Fibroblast of pulmonary artery (primary cell): ENCODE measurements around the gene COQ10A.

Experiments
- DNase-seq: peaks from one replicate; pipeline ENCODE4 v3.0.0-alpha.2; 2010; ENCODE audit warnings: low read depth
- H3K4me3 ChIP-seq: replicated peaks from 2 replicates; pipeline ENCODE4 v1.5.1; 2011; ENCODE audit warnings: low read depth, mild to moderate bottlenecking, control low read depth, low read length, moderate library complexity
- TF ChIP-seq, protein P1 (sequence below): IDR thresholded peaks from 2 replicates; pipeline ENCODE4 v1.5.1; 2011; ENCODE audit warnings: mild to moderate bottlenecking, control low read depth, low read length, inconsistent platforms; ENCODE audit errors: missing control alignments

Gene COQ10A

GRCh38 chr12:56242986-56243385, 23.8 kb upstream of the COQ10A start:
- no peak for DNase-seq
- TF ChIP-seq, protein P1, sequence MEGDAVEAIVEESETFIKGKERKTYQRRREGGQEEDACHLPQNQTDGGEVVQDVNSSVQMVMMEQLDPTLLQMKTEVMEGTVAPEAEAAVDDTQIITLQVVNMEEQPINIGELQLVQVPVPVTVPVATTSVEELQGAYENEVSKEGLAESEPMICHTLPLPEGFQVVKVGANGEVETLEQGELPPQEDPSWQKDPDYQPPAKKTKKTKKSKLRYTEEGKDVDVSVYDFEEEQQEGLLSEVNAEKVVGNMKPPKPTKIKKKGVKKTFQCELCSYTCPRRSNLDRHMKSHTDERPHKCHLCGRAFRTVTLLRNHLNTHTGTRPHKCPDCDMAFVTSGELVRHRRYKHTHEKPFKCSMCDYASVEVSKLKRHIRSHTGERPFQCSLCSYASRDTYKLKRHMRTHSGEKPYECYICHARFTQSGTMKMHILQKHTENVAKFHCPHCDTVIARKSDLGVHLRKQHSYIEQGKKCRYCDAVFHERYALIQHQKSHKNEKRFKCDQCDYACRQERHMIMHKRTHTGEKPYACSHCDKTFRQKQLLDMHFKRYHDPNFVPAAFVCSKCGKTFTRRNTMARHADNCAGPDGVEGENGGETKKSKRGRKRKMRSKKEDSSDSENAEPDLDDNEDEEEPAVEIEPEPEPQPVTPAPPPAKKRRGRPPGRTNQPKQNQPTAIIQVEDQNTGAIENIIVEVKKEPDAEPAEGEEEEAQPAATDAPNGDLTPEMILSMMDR: no peak
- H3K4me3 ChIP-seq: no peak overlapping the region

- DNase-seq: no peak
These were observed 23.0 kb upstream of the COQ10A start for GRCh38 chr12:56243731-56244181.

GRCh38 chr12:56244494-56244893, 22.2 kb upstream of the COQ10A start:
- DNase-seq: no peak
- TF ChIP-seq, protein P1: no peak
- H3K4me3 ChIP-seq: no peak overlapping the region

More at GRCh38 chr12:56243731-56244181, 23.0 kb upstream of the COQ10A start:
- TF ChIP-seq, protein P1: no peak
- no peak overlapping the region for H3K4me3 ChIP-seq

GRCh38 chr12:56247923-56248322, 18.8 kb upstream of the COQ10A start:
- DNase-seq: no peak
- TF ChIP-seq, protein P1: no peak
- no peak overlapping the region for H3K4me3 ChIP-seq

- no peak for DNase-seq
- TF ChIP-seq, protein P1: no peak
- H3K4me3 ChIP-seq: no peak overlapping the region
These were observed 18.0 kb upstream of the COQ10A start for GRCh38 chr12:56248711-56249110.

- H3K4me3 ChIP-seq: no peak overlapping the region
- TF ChIP-seq, protein P1: no peak
- DNase-seq: no peak
These were observed 14.1 kb upstream of the COQ10A start for GRCh38 chr12:56252649-56253048.

- DNase-seq: no peak
- TF ChIP-seq, protein P1: no peak
- H3K4me3 ChIP-seq: no peak overlapping the region
These were observed 13.7 kb upstream of the COQ10A start for GRCh38 chr12:56253091-56253490.
